DOHH2 (cell line): ENCODE data around the gene PROKR2.

Experiments used
- EZH2phosphoT487 ChIP-seq: fragments of 200-600 bp; sonication (generic); IDR thresholded peaks from 2 replicates; pipeline ENCODE4 v1.6.1; 2017; ENCODE audit warnings: borderline replicate concordance, mild to moderate bottlenecking, antibody characterized with exemption, low read length, moderate library complexity, mixed read lengths
- TF ChIP-seq, protein P1 (sequence below): fragments of 200-600 bp; sonication (generic); IDR thresholded peaks from one replicate; pipeline ENCODE4 v1.5.1; 2014; ENCODE audit warnings: antibody characterized with exemption, mild to moderate bottlenecking, low read depth, low read length; ENCODE audit not compliant: poor library complexity, severe bottlenecking

DNA sequence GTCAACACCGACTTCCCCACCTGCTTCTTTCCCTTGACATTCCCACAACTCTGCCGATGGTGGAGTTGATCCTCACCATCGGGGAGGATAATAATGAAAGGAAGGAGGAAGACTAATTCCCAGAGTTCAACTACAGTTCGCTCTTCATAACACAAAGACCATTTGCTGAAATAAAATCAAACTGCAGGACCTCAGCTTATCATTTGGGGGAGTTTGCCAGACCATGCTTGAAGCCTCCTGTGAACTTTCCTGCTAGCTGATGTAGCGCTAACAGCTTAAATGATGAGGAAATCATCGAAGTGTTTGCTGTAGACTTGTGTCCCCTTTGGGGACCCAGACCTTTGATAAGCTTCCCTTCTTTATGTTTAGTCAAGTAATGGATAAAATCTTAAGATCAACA lies 26.2 kb downstream of the PROKR2 start:
- TF ChIP-seq, protein P1, sequence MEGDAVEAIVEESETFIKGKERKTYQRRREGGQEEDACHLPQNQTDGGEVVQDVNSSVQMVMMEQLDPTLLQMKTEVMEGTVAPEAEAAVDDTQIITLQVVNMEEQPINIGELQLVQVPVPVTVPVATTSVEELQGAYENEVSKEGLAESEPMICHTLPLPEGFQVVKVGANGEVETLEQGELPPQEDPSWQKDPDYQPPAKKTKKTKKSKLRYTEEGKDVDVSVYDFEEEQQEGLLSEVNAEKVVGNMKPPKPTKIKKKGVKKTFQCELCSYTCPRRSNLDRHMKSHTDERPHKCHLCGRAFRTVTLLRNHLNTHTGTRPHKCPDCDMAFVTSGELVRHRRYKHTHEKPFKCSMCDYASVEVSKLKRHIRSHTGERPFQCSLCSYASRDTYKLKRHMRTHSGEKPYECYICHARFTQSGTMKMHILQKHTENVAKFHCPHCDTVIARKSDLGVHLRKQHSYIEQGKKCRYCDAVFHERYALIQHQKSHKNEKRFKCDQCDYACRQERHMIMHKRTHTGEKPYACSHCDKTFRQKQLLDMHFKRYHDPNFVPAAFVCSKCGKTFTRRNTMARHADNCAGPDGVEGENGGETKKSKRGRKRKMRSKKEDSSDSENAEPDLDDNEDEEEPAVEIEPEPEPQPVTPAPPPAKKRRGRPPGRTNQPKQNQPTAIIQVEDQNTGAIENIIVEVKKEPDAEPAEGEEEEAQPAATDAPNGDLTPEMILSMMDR = no peak
- no peak for TF ChIP-seq EZH2phosphoT487
